Transverse colon (tissue), 4 donors: Measurements from ENCODE around the gene LDB2.

Experiments used
- CTCF ChIP-seq, 5 experiments: fragments of 200-600 bp in 3 of 5; fragments of 450-650 bp in 2 of 5; sonication (generic) in 3 of 5; IDR thresholded peaks; 1 replicate in 2 of 5; 2 replicates in 3 of 5; pipeline ENCODE4 v1.5.1; 2016 to 2017; ENCODE audit warnings: antibody characterized with exemption in 5 of 5, inconsistent platforms in 3 of 5, mild to moderate bottlenecking in 2 of 5, moderate library complexity in 1 of 5
- POLR2A ChIP-seq: fragments of 450-650 bp; IDR thresholded peaks from one replicate; pipeline ENCODE4 v1.6.1; 2016; ENCODE audit warnings: antibody characterized with exemption, mild to moderate bottlenecking, moderate library complexity
- POLR2AphosphoS5 ChIP-seq, 3 donors: sonication (generic); formaldehyde crosslinking; IDR thresholded peaks; one replicate each; pipeline ENCODE4 v1.6.1; 2016; ENCODE audit warnings: antibody characterized with exemption in 3 of 3

GRCh38 chr4:16643893-16644292, 254.6 kb downstream of the LDB2 start:
- TF ChIP-seq CTCF (IDR thresholded peaks at IDR 0.05) (no peak), POLR2A (no peak), POLR2AphosphoS5 (IDR thresholded peaks at IDR 0.05) (no peak)
